ENCODE results near the gene XPO5.

- no peak for TF ChIP-seq YY1 (IDR thresholded peaks at IDR 0.05; ENCODE audit: insufficient read depth, insufficient read length)
- no peak for TF ChIP-seq ZNF274 (IDR thresholded peaks at IDR 0.05; ENCODE audit: low read depth, low read length)
Measured at GRCh38 chr6:43616725-43617472, 41.1 kb upstream of the XPO5 start.
